ENCODE measurements around the gene SLC4A4.

SLC4A4 gene

DNA sequence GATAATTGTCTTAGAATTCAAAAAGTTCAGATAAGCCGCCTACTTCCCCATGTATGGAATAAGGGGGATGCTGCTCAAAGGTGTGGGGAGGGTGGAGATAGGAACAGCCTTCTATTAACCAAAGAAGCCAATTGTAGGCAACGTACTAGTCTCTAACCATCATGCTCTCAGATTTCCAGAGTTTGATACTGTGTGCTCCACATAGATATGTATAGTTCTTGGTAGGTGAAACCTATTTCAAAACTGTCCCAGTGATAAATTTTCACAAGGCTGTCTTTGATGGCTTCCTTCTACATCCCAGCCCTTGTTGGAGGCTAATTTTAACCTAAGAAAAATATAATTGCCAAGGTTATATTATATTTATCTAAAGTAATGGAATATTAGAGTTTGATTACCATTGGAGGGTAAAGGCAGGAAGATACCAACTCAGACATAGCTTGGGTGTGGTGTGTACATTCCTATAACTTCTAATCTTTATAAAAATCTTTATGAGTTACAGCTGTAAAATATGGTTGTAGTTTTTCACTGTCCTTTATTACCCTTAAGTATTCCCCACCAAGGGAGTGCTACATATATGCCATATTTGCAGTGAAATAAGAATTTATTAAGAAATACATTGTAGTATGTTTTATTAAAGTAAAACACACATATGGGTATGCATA lies 87.7 kb downstream of the SLC4A4 start:
- H3K4me3 Mint-ChIP-seq, result no peak overlapping the region
- H3K27ac Mint-ChIP-seq, result no peak overlapping the region
- ATAC-seq (no peak), DNase-seq (no peak)
- peaks cover 7 to 9% of the 10 kb centered on the region in 2 donors for H3K9me3 Mint-ChIP-seq
- no peaks in the 10 kb centered on the region for H3K27me3 Mint-ChIP-seq
- H3K4me1 Mint-ChIP-seq, result no peaks in the 10 kb centered on the region

- Mint-ChIP-seq H3K4me3 (no peak overlapping the region), H3K27ac (no peak overlapping the region), H3K4me1 (no peaks in the 10 kb centered on the region), H3K9me3 (peaks cover 7 to 9% of the 10 kb centered on the region in 2 donors), H3K27me3 (no peaks in the 10 kb centered on the region)
- ATAC-seq (no peak), DNase-seq (no peak)
Observed at GRCh38 chr4:71429106-71429505, 90.3 kb downstream of the SLC4A4 start.

GRCh38 chr4:71429962-71430361 lies 91.1 kb downstream of the SLC4A4 start:
- Mint-ChIP-seq H3K9me3 (peaks cover 7 to 9% of the 10 kb centered on the region in 2 donors), H3K27ac (no peak overlapping the region), H3K4me3 (no peak overlapping the region), H3K27me3 (no peaks in the 10 kb centered on the region), H3K4me1 (no peaks in the 10 kb centered on the region)
- no peak for DNase-seq
- ATAC-seq, result no peak

GRCh38 chr4:71430609-71431008 lies 91.8 kb downstream of the SLC4A4 start:
- Mint-ChIP-seq H3K4me1 (no peaks in the 10 kb centered on the region), H3K9me3 (peaks cover 3 to 5% of the 10 kb centered on the region in 2 donors), H3K27me3 (no peaks in the 10 kb centered on the region), H3K4me3 (no peak overlapping the region), H3K27ac (no peak overlapping the region)
- ATAC-seq, result no peak
- DNase-seq, result no peak

GRCh38 chr4:71440612-71441011 lies 101.8 kb downstream of the SLC4A4 start:
- ATAC-seq (no peak), DNase-seq (no peak)

DNA sequence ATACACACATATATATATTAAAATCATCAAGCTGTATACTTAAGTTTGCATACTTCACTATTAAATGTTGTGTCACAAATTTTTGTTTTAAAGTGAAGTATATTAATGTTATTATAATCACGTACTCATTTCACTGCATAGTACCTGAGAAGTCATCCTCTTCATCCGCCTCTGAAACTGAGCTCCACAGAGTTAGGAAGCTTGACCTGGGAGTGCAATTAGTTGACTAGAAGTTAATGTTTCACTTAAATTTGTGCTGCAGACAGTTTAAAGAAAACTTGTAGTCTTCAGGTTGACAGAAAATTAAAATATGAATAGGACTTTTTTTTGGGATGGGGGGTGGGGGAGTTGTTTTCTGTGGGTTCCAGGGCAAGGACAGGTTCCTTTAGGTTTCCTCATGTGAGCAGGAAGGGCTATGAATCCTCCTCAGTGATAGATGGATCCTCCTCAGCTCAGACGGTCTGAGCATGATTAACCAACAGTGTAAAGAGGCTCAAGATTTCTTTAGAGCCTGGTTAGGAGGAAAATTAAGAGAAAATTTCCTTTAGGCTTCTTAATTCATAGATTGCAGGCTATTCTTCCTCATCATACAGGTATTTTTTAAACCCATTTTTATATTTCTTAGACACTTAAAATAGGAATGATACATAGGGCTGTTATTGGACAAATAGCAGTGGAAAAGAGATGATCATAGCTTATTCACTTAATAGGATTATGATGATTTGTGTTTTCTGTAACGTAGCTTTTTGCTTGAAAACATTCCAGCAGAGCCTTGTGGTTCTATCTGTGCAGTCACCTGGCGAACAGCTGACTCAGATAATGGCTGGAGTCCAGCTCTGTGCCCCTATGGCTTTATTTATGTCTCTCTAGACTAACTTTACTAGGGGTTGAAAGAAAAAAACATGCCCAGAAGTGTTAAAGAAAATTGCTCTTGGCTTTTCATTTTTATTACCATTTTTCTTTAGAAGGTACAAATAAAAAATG lies 102.7 kb downstream of the SLC4A4 start:
- ATAC-seq (no peak), DNase-seq (no peak)
- H3K4me1 Mint-ChIP-seq, result no peaks in the 10 kb centered on the region

More at GRCh38 chr4:71440612-71441011, 101.8 kb downstream of the SLC4A4 start:
- H3K27ac Mint-ChIP-seq, result no peak overlapping the region
- no peaks in the 10 kb centered on the region for H3K9me3 Mint-ChIP-seq
- no peaks in the 10 kb centered on the region for H3K4me1 Mint-ChIP-seq
- no peak overlapping the region for H3K4me3 Mint-ChIP-seq
- no peaks in the 10 kb centered on the region for H3K27me3 Mint-ChIP-seq

DNA sequence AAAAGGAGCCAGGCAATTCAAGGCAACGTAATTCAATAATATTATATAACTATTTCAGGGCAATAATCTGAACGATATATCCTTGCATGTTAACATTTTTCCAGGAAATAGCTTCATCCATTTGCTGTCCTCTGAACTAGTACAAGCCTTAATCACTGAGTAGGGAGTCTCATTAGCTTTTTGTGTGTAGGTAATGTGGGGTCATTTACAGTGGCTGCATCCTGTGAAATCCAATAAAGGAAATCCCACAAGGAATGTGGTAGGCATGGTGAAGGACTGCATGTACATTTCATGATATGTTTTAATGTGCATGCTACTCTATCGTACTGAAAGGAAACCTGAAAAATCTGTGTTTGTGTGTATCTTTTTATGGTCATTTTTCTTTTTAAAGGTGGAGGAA lies 103.5 kb downstream of the SLC4A4 start:
- no peaks in the 10 kb centered on the region for H3K4me1 Mint-ChIP-seq

More for the DNA sequence above, 102.7 kb downstream of the SLC4A4 start:
- Mint-ChIP-seq H3K9me3 (no peaks in the 10 kb centered on the region), H3K27me3 (no peaks in the 10 kb centered on the region), H3K4me3 (no peak overlapping the region), H3K27ac (no peak overlapping the region)

DNA sequence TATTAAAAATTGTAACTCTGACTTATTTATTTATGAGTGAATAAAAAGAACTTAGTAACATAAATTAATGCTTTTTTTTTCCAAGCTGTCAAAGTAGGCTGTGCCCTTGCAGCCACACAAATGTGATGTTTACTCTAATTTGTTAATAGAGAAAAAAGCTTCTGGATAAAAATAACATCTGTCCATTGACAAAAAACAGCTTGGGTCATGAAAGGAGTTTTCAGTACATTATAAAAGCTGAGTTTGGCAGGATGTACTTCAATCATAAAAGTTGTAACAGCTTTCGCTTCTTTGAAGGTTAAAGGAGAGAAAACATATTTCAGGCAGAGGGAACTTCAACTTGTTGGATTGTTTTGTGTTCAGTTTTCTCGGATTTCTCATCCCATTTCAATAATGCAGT lies 105.6 kb downstream of the SLC4A4 start:
- Mint-ChIP-seq H3K9me3 (no peaks in the 10 kb centered on the region), H3K4me1 (no peaks in the 10 kb centered on the region), H3K27me3 (peaks cover 8% of the 10 kb centered on the region), H3K27ac (no peak overlapping the region), H3K4me3 (no peak overlapping the region)
- ATAC-seq (no peak), DNase-seq (no peak)

More for the DNA sequence above, 103.5 kb downstream of the SLC4A4 start:
- Mint-ChIP-seq H3K4me3 (no peak overlapping the region), H3K27ac (no peak overlapping the region), H3K9me3 (no peaks in the 10 kb centered on the region), H3K27me3 (no peaks in the 10 kb centered on the region)
- no peak for ATAC-seq
- DNase-seq, result no peak

GRCh38 chr4:71445811-71446210 lies 107.0 kb downstream of the SLC4A4 start:
- DNase-seq (no peak), ATAC-seq (no peak)
- H3K4me3 Mint-ChIP-seq, result no peak overlapping the region
- H3K27ac Mint-ChIP-seq, result no peak overlapping the region
- H3K27me3 Mint-ChIP-seq, result peaks cover 8% of the 10 kb centered on the region
- no peaks in the 10 kb centered on the region for H3K4me1 Mint-ChIP-seq
- H3K9me3 Mint-ChIP-seq, result no peaks in the 10 kb centered on the region

DNA sequence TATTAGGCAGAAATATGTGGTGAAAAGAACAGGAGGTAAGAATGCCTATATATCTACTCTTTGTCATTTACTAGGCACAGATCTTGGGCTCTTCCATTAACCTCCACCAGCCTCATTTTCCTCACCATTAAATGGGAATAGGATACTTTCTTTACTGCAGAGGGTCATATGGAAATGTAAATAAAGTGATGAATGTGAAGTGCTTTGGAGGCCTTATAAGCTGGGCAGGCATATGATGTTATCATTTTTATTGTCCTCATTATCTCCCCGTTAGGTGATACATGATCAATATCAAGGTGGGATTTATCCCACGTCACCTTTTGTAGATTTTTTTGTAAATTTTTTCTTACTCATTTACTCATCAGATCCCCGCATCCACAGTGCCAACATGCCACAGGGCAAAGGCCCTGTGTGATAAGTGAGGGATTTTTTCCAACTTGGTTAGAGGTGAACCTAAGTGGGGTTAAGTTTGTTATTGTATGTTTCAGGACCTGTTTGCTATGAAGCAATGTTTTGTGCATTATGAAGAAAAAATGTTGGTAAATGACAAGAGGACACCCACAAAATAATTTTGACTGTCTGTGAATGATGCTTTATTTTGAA lies 107.8 kb downstream of the SLC4A4 start:
- no peak for DNase-seq
- no peaks in the 10 kb centered on the region for H3K9me3 Mint-ChIP-seq

DNA sequence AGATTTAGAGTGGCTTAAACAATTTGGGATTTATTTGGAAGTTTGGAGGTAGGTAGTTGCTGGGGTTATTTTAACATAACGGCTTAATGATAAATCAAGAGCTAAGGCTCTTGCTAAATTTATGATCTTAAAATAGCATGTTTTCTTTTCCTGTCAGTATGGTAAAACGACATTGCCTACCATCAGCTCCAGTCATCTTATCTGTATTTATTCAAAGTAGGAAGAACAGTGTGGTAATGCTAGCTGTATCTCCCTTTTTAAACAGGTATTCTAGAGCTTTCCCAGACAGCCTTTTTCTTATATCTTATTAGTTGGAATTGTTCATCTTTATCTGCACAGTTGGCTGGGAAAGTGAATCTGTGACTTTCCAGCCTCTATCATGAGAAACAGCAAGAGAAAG lies 110.2 kb downstream of the SLC4A4 start:
- Mint-ChIP-seq H3K27me3 (peaks cover 8% of the 10 kb centered on the region), H3K9me3 (no peaks in the 10 kb centered on the region), H3K4me3 (no peak overlapping the region), H3K27ac (no peak overlapping the region), H3K4me1 (no peaks in the 10 kb centered on the region)
- DNase-seq (no peak), ATAC-seq (no peak)

More for the DNA sequence above, 107.8 kb downstream of the SLC4A4 start:
- H3K4me3 Mint-ChIP-seq, result no peak overlapping the region
- no peak for ATAC-seq
- H3K27me3 Mint-ChIP-seq, result peaks cover 8% of the 10 kb centered on the region
- no peak overlapping the region for H3K27ac Mint-ChIP-seq
- H3K4me1 Mint-ChIP-seq, result no peaks in the 10 kb centered on the region

- Mint-ChIP-seq H3K4me3 (no peak overlapping the region), H3K27me3 (peaks cover 8% of the 10 kb centered on the region), H3K9me3 (no peaks in the 10 kb centered on the region), H3K4me1 (no peaks in the 10 kb centered on the region), H3K27ac (no peak overlapping the region)
- ATAC-seq, result no peak
- no peak for DNase-seq
Observed at GRCh38 chr4:71449878-71450277, 111.1 kb downstream of the SLC4A4 start.

GRCh38 chr4:71453531-71453930 lies 114.7 kb downstream of the SLC4A4 start:
- ATAC-seq (no peak), DNase-seq (no peak)
- no peaks in the 10 kb centered on the region for H3K4me1 Mint-ChIP-seq
- H3K4me3 Mint-ChIP-seq, result no peak overlapping the region
- no peak overlapping the region for H3K27ac Mint-ChIP-seq
- H3K27me3 Mint-ChIP-seq, result peaks cover 5% of the 10 kb centered on the region
- H3K9me3 Mint-ChIP-seq, result no peaks in the 10 kb centered on the region

DNA sequence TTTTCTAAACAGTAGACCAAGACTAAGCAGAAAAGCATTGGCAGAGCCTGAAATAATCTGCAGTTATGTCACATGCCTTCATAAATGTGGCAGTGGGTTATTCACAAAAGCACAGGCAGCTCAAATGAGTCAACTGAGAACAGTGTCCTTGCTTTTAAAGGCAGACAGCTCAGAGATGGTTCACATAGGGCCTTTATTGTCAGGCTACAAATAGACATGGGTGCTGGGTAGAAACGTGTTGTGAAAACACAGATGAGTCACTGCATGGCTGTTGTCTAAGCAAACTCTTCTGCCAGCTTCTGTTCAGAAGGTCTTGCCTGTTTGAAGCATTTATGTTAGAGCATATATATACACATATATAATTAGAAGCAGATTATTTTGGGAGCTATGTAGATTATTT lies 118.0 kb downstream of the SLC4A4 start:
- ATAC-seq, result no peak
- H3K4me3 Mint-ChIP-seq, result no peak overlapping the region
- H3K9me3 Mint-ChIP-seq, result no peaks in the 10 kb centered on the region
- no peaks in the 10 kb centered on the region for H3K27me3 Mint-ChIP-seq
- no peak overlapping the region for H3K27ac Mint-ChIP-seq
- no peak for DNase-seq
- H3K4me1 Mint-ChIP-seq, result no peaks in the 10 kb centered on the region

DNA sequence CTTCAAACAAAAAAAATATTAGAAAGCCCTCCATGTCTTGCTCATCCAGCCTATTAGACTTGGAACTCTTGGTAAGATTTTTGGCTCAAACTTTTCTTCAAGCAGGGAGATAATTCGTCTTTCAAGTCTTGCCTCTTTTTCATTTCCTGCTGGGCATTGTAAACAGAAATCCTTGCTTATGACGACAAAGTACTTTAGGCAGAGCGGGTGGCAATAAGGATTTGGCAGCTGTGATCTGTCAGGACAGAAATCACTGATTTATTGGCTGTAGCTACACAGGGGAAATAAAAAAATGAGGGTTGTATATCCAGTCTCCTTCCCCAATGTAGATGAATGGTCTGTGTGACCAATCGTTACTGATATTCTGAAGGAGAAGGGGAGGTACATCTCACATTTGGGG lies 121.6 kb downstream of the SLC4A4 start:
- DNase-seq (no peak), ATAC-seq (no peak)
- H3K4me3 Mint-ChIP-seq, result no peak overlapping the region
- H3K9me3 Mint-ChIP-seq, result no peaks in the 10 kb centered on the region
- no peaks in the 10 kb centered on the region for H3K27me3 Mint-ChIP-seq
- no peak overlapping the region for H3K27ac Mint-ChIP-seq
- H3K4me1 Mint-ChIP-seq, result no peaks in the 10 kb centered on the region

DNA sequence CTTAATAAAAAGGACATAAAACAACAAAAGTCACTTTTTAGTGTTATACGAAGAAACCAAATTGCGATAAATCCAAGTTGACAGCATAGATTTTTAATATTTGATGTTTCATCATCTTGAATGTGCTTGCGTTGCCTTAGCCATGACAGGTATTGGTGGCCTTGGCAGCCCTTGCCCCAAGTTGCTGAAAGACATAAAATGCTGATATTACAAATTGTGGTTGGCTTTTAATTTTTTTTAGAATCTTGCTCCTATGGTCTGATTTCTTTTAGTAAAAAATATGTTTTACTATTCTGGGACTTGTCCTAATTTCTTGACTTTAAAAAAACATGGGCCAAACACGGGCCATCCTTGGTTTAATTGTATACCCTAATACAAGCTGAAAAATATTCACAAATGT lies 122.6 kb downstream of the SLC4A4 start:
- Mint-ChIP-seq H3K27ac (no peak overlapping the region), H3K4me1 (no peaks in the 10 kb centered on the region), H3K4me3 (no peak overlapping the region), H3K27me3 (no peaks in the 10 kb centered on the region), H3K9me3 (no peaks in the 10 kb centered on the region)
- no peak for DNase-seq
- ATAC-seq, result no peak

All from stimulated activated naive CD8-positive, alpha-beta T cell treated with anti-CD3 and anti-CD28 coated beads, Interleukin-15, amount 100 ng/mL, for 72 hours (primary cell).